ENCODE measurements around the gene CAMK2D. TPM values are rescaled to one million over a fixed set of nuclear protein-coding genes. Genes with fewer than 3 reads are reported as not detected.

Gene CAMK2D
- total RNA-seq, 4 donors from 2014 or later: 45.9 to 67.1 (median 56.2) TPM

DNA sequence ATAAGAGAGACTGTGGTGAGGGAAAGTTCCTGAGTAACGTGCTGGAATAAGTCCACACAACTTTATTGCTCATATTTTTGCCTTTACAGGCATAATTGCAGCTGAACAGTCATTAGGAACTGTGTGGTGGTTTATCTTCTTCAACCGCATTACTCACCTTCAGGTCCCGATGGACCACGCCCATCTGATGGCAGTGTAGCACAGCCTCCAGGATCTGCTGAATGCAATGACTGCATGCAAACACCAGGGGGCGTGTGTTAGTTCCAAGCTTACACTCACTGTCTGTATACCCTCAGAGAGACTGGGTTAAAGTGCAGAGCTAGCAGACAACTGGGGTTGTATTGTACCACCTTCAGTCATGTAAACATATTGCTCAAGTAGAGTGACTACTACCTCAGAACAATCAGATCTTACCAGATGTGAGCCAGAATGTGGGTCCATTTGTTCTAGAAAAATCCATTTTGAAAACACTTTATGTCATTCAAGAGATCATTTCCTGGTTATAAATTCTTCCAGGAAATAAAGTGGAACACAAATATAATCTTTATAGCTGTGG lies 214.0 kb downstream of the CAMK2D start:
- WGBS, 2 donors (ENCODE audit: low coverage in 1 of 2): 10 to 19% methylated on average over 4 to 5 of the region's 5 CpGs
- Histone ChIP-seq H3K9me3 (no peaks in the 10 kb centered on the region), H3K36me3 (peaks cover 0 to 8% of the 10 kb centered on the region in 2 donors), H3K4me3 (no peak overlapping the region), H3K27me3 (no peaks in the 10 kb centered on the region), H3K27ac (peak overlapping the region in 3 of 4 donors; percentile 41 to 46 (median 43)), H3K4me1 (peaks cover 0 to 8% (median 3%) of the 10 kb centered on the region in 3 donors)
- TF ChIP-seq EP300 (IDR thresholded peaks at IDR 0.05) (no peak), POLR2A (IDR thresholded peaks at IDR 0.05) (no peak), POLR2AphosphoS5 (IDR thresholded peaks at IDR 0.05) (peak; percentile 70)
- TF ChIP-seq, protein P1, sequence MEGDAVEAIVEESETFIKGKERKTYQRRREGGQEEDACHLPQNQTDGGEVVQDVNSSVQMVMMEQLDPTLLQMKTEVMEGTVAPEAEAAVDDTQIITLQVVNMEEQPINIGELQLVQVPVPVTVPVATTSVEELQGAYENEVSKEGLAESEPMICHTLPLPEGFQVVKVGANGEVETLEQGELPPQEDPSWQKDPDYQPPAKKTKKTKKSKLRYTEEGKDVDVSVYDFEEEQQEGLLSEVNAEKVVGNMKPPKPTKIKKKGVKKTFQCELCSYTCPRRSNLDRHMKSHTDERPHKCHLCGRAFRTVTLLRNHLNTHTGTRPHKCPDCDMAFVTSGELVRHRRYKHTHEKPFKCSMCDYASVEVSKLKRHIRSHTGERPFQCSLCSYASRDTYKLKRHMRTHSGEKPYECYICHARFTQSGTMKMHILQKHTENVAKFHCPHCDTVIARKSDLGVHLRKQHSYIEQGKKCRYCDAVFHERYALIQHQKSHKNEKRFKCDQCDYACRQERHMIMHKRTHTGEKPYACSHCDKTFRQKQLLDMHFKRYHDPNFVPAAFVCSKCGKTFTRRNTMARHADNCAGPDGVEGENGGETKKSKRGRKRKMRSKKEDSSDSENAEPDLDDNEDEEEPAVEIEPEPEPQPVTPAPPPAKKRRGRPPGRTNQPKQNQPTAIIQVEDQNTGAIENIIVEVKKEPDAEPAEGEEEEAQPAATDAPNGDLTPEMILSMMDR (IDR thresholded peaks at IDR 0.05): peak; percentile 90 to 96 (median 94)
- ATAC-seq: peak; percentile 96

DNA sequence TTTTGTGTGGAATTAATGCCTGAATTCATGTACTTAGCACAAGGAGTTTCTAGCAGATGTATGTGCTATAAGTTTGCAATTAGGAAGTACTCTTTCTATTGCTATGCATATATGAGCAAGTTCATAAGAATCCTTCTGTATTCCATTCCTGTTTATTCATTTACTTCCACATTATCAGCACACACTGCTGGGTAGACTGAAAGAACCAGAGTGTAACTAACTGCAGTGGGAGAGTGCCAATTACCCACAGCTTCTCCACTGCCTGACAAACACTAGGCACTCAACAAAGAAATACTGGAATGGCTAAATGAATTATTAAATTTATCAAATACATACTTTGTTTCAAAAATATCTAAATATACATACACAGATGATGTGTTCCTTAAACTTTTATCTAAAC lies 219.6 kb downstream of the CAMK2D start:
- H3K4me3 ChIP-seq: no peak overlapping the region
- peaks cover 0 to 18% (median 3%) of the 10 kb centered on the region in 3 donors for H3K4me1 ChIP-seq
- H3K9me3 ChIP-seq: no peaks in the 10 kb centered on the region
- H3K36me3 ChIP-seq: no peaks in the 10 kb centered on the region
- TF ChIP-seq POLR2AphosphoS5 (IDR thresholded peaks at IDR 0.05): no peak
- TF ChIP-seq POLR2A (IDR thresholded peaks at IDR 0.05): no peak
- no peak for TF ChIP-seq EP300 (IDR thresholded peaks at IDR 0.05)
- TF ChIP-seq, protein P1 (IDR thresholded peaks at IDR 0.05): no peak
- ATAC-seq: no peak
- no peaks in the 10 kb centered on the region for H3K27me3 ChIP-seq
- no peak overlapping the region for H3K27ac ChIP-seq

GRCh38 chr4:113540859-113541258 lies 220.7 kb downstream of the CAMK2D start:
- no peak overlapping the region for H3K27ac ChIP-seq
- TF ChIP-seq, protein P1 (IDR thresholded peaks at IDR 0.05): no peak
- TF ChIP-seq EP300 (IDR thresholded peaks at IDR 0.05): no peak
- no peak for TF ChIP-seq POLR2AphosphoS5 (IDR thresholded peaks at IDR 0.05)
- no peak for TF ChIP-seq POLR2A (IDR thresholded peaks at IDR 0.05)
- 63 to 82% methylated on average over 1 of the region's 1 CpG for WGBS, 2 donors (ENCODE audit: low coverage in 1 of 2)

DNA sequence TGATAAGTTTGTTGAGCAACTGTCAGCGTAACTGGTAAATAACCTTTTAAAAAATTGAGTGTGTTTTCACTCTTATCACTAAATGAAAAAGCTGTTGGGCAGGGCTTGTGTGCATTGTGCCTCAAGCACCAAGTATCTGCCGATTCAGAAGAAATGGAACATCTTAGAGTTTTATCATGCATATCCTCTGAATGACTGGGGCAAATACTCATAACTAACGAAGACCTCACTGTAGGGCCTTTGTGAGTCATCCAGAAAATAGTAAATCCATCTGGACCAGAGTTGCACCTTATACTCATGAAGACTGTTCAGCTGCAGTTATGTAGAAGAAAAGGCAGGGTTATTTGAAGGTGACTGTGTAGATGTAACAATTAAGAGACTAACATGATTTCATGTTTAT lies 222.1 kb downstream of the CAMK2D start:
- Histone ChIP-seq H3K27me3 (no peaks in the 10 kb centered on the region), H3K4me3 (no peak overlapping the region), H3K36me3 (no peaks in the 10 kb centered on the region), H3K9me3 (no peaks in the 10 kb centered on the region), H3K4me1 (peaks cover 0 to 24% (median 3%) of the 10 kb centered on the region in 3 donors), H3K27ac (no peak overlapping the region)
- ATAC-seq: no peak
- TF ChIP-seq POLR2A (IDR thresholded peaks at IDR 0.05) (no peak), POLR2AphosphoS5 (IDR thresholded peaks at IDR 0.05) (no peak), EP300 (IDR thresholded peaks at IDR 0.05) (no peak)
- TF ChIP-seq, protein P1 (IDR thresholded peaks at IDR 0.05): no peak
- WGBS, 2 donors (ENCODE audit: low coverage in 1 of 2): 50 to 89% methylated on average over 3 of the region's 3 CpGs

More at GRCh38 chr4:113540859-113541258, 220.7 kb downstream of the CAMK2D start:
- no peak for ATAC-seq
- H3K9me3 ChIP-seq: no peaks in the 10 kb centered on the region
- no peaks in the 10 kb centered on the region for H3K27me3 ChIP-seq
- H3K4me1 ChIP-seq: peaks cover 0 to 24% (median 3%) of the 10 kb centered on the region in 3 donors
- H3K4me3 ChIP-seq: no peak overlapping the region
- H3K36me3 ChIP-seq: no peaks in the 10 kb centered on the region

DNA sequence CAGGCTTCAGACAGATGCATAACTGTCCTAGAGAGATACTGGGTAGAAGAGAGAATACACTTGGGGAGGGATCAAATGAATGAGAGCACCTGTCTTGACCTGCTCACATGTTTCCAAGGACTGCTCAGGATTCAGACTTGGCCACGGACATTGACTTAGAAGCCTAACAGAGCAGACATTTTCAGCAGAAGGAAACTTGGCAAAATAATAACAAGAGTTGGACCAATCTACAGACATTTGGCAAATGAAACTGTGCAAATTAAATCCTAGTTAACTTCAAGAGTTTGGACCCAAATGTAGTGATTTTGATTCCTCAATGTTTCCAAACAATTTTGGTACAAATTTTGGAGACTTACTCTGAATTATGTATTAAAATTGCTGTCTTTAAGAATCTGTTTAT lies 223.9 kb downstream of the CAMK2D start:
- no peaks in the 10 kb centered on the region for H3K36me3 ChIP-seq
- no peak overlapping the region for H3K4me3 ChIP-seq
- no peaks in the 10 kb centered on the region for H3K27me3 ChIP-seq
- peak overlapping the region in 1 of 4 donors; percentile 25 for H3K27ac ChIP-seq
- peaks cover 0 to 24% (median 3%) of the 10 kb centered on the region in 3 donors for H3K4me1 ChIP-seq
- H3K9me3 ChIP-seq: no peaks in the 10 kb centered on the region
- ATAC-seq: no peak
- 11% methylated on average over 1 of the region's 1 CpG; no CpG with 5 or more reads in 1 of the 2 donors for WGBS, 2 donors (ENCODE audit: low coverage in 1 of 2)
- TF ChIP-seq, protein P1 (IDR thresholded peaks at IDR 0.05): no peak
- TF ChIP-seq EP300 (IDR thresholded peaks at IDR 0.05): no peak
- TF ChIP-seq POLR2A (IDR thresholded peaks at IDR 0.05): no peak
- no peak for TF ChIP-seq POLR2AphosphoS5 (IDR thresholded peaks at IDR 0.05)
